K562 (cell line): ENCODE results near the gene MFAP1. TPM values are rescaled to one million over a fixed set of nuclear protein-coding genes. Genes with fewer than 3 reads are reported as not detected.

Experiments
- CBX2 ChIP-seq: fragments of 200-600 bp; sonication (generic); IDR thresholded peaks from one replicate; pipeline ENCODE4 v1.6.1; 2012; ENCODE audit warnings: mild to moderate bottlenecking, low read length, inconsistent platforms; ENCODE audit not compliant: insufficient read depth, poor library complexity, severe bottlenecking
- FOXJ2 ChIP-seq: fragments of 200-800 bp; sonication (Bioruptor generic); IDR thresholded peaks from 2 replicates; pipeline ENCODE4 v1.6.1; 2016; ENCODE audit warnings: missing genetic modification characterization, missing compliant biosample characterization
- HNRNPLL ChIP-seq: fragments of 200-400 bp; formaldehyde crosslinking; IDR thresholded peaks from 2 replicates; pipeline ENCODE4 v1.6.1; 2017; ENCODE audit warnings: low read length, low read depth, mild to moderate bottlenecking; ENCODE audit not compliant: poor library complexity, severe bottlenecking
- NBN ChIP-seq: fragments of 450-650 bp; IDR thresholded peaks from 2 replicates; pipeline ENCODE4 v1.6.1; 2016; ENCODE audit warnings: low read depth, mild to moderate bottlenecking
- NELFE ChIP-seq: IDR thresholded peaks from 2 replicates; pipeline ENCODE4 v1.6.1; 2011; ENCODE audit warnings: mild to moderate bottlenecking; ENCODE audit not compliant: insufficient read depth, insufficient read length
- NFIC ChIP-seq: fragments of 450-650 bp; IDR thresholded peaks from 2 replicates; pipeline ENCODE4 v1.6.1; 2017; ENCODE audit warnings: mild to moderate bottlenecking, inconsistent platforms
- PHTF2 ChIP-seq: fragments of 250-450 bp; sonication (Bioruptor Pico); IDR thresholded peaks from 2 replicates; pipeline ENCODE4 v1.5.0; 2021; ENCODE audit warnings: mild to moderate bottlenecking
- PTRF ChIP-seq: fragments of 450-650 bp; IDR thresholded peaks from 2 replicates; pipeline ENCODE4 v1.6.1; 2016; ENCODE audit warnings: mild to moderate bottlenecking, missing genetic modification characterization, missing compliant biosample characterization
- PURB ChIP-seq: sonication (generic); formaldehyde crosslinking; IDR thresholded peaks from 2 replicates; pipeline ENCODE4 v1.9.0; 2021; ENCODE audit warnings: low read depth, mild to moderate bottlenecking, missing genetic modification reagents
- SRSF9 ChIP-seq: fragments of 200-400 bp; formaldehyde crosslinking; IDR thresholded peaks from 2 replicates; pipeline ENCODE4 v1.6.1; 2017; ENCODE audit warnings: low read depth, low read length, borderline replicate concordance
- ZBTB2 ChIP-seq: fragments of 450-650 bp; IDR thresholded peaks from 2 replicates; pipeline ENCODE4 v1.6.1; 2016; ENCODE audit warnings: antibody characterized with exemption
- ZBTB40 ChIP-seq, 2 experiments: fragments of 450-650 bp in 1 of 2; sonication (generic) in 1 of 2; formaldehyde crosslinking in 1 of 2; IDR thresholded peaks; 2 replicates each; pipeline versions ENCODE4 v1.7.1 to v1.9.0; 2016 to 2022; ENCODE audit warnings: inconsistent platforms in 1 of 2, mild to moderate bottlenecking in 1 of 2, missing genetic modification reagents in 1 of 2
- ZFX ChIP-seq: sonication (generic); formaldehyde crosslinking; IDR thresholded peaks from 2 replicates; pipeline ENCODE4 v1.8.0; 2022; ENCODE audit warnings: mild to moderate bottlenecking, missing genetic modification reagents, moderate library complexity
- ZNF253 ChIP-seq: fragments of 250-450 bp; sonication (Bioruptor Pico); conservative IDR thresholded peaks from 2 replicates; pipeline ENCODE4 v1.6.1; 2021; ENCODE audit warnings: mild to moderate bottlenecking
- ZNF511 ChIP-seq: sonication (generic); formaldehyde crosslinking; IDR thresholded peaks from 2 replicates; pipeline ENCODE4 v1.8.0; 2022; ENCODE audit warnings: mild to moderate bottlenecking, missing genetic modification reagents
- polyA plus RNA-seq, 8 experiments: library from polyadenylated mRNA; depleted of rRNA in 4 of 8; stranded (reverse) in 5 of 8; unstranded in 3 of 8; fragments of >200 nt; fragmentation: Nextera tagmentation in 2 of 8; fragmentation: Illumina TruSeq in 1 of 8; extraction: Ambion mirVana in 2 of 8; extraction: Trizol in 1 of 8; gene quantifications; 2 replicates each; pipeline versions ENCODE4 v1.2.1 to v1.2.3, GENCODE V29; 2011 to 2014; ENCODE audit warnings: inconsistent platforms in 1 of 8, missing spikeins in 1 of 8
- total RNA-seq, 7 experiments: library from RNA; depleted of rRNA in 6 of 7; stranded (reverse); fragments of >200 nt in 6 of 7; fragmentation: Illumina TruSeq in 2 of 7; extraction: Trizol in 2 of 7; gene quantifications; 2 replicates each; pipeline versions ENCODE4 v1.2.1 to v1.2.3, GENCODE V29; 2011 to 2021; ENCODE audit warnings: low replicate concordance in 1 of 7

Gene MFAP1
- total and polyA plus RNA-seq, 9 of the 15 experiments (the other 6 are each of a cell fraction or from before 2014, with no cell fraction given), result 34.9 to 64.1 (median 48.2) TPM

GRCh38 chr15:43800286-43801141 is 24.0 kb downstream of the MFAP1 start, which contains the start of gene HYPK (continued):
- TF ChIP-seq ZBTB40 (IDR thresholded peaks at IDR 0.05), result peak; percentile 93
- TF ChIP-seq ZBTB40 (CRISPR knock-in tag; IDR thresholded peaks at IDR 0.05), result no peak
- TF ChIP-seq PURB, result no peak
- 0 out of 2 replicates have a peak, but pooled peaks have one; percentile 26 for TF ChIP-seq PHTF2
- TF ChIP-seq ZNF511 (CRISPR knock-in tag), result no peak
- TF ChIP-seq ZNF253 (CRISPR knock-in tag), result no peak
- TF ChIP-seq CBX2, result no peak
- peak; percentile 58 for TF ChIP-seq NFIC
- TF ChIP-seq NBN, result peak; percentile 66; the same call in 1 of the 2 replicates
- no peak for TF ChIP-seq SRSF9
- peak; percentile 49 for TF ChIP-seq ZFX
- TF ChIP-seq FOXJ2 (tag), result no peak
- no peak for TF ChIP-seq HNRNPLL
- no peak for TF ChIP-seq PTRF
- no peak for TF ChIP-seq ZBTB2
- TF ChIP-seq NELFE, result no peak
